Measurements from ENCODE around the gene KCNE1.
A peak's percentile ranks its signal among the peaks of the same experiment; 100 is the strongest.
"Not testable (repeated sequence)": the region's sequence is repeated elsewhere in the genome, so short reads cannot be mapped to it uniquely, and the experiment has no call there.

KCNE1 gene

DNA sequence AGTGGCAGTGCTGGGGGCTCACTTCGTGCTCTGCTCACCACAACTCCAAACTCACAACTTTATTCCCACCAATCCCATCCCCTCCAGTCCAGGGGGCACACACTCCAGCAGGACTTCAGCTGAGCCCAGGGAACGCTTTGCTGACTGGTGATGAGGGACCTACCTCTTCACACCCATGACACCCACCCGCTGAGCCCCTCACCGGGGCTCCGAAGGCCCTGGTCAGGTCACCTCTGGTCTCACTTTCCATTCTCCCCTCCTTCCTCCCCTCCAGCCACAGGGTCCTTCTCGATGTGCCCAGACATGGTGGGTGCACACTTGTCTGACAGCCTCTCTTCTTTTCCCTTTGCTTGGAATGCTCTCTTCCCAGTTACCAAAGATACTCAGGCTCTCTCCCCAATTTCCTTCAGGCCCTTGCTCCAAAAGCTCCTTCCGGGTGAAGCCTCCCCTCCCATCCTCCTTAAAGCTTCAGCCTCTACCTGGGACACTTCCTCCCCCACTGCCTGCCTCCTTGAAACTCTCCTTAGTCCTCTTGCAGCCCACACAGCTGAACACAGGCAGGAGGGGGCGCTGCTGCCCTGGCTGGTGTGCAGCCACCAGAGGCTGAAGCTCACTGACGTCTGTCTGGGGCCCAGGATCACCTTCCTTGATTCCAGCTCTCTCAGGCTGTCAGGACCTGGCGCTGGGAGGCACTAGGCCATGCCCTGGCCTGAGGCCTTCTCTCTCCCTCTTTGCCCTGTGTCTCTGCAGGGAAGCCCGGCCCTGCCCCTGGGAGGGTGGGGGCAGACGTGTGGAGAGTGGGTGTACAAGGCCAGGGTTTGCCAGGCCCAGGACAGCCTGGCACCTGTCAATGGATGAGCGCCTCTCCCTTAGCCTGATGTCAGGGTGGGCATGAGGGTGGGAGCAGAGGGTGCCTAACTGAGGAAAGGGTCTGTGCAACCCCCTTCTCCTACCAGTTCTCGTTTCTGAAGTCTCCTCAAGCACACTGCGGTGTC is 1.6 kb downstream of the KCNE1 start:
- DNase-seq, result peak; percentile 41 to 50

DNA sequence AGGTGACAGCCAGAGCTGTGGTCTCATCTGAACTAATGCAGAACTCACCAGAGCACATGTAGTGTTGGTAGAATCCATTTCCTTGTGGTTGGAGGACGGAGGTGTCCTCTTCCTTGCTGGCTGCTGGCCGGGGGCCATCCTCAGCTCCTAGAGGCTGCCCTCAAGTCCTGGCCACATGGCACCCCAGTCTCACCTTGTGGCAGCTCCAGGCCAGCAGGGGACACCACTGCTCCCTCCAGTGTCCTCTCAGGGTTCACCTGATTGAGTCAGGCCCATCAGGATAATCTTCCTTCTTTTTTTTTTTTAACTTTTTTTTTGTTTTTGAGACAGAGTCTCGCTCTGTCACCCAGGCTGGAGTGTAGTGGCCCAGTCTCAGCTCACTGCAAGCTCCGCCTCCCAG is 2.9 kb downstream of the KCNE1 start:
- no peak for DNase-seq

DNA sequence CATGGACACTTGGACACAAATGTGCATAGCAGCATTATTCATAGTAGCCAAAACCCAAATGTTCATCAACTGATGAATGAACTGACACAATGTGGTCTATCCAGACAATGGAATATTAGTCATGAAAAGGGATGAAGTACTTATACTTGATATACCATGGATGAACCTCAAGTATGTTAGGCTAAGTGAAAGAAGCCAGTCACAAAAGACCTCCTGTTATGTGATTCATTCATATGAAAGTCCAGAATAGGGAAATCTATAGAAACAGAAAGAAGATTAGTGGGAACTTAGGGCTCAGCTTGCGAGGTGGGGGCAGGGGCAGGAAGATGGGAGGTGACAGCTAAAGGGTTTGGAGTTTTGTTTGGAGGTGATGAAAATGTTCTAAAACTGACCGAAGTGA is 7.4 kb downstream of the KCNE1 start:
- DNase-seq, result no peak

DNA sequence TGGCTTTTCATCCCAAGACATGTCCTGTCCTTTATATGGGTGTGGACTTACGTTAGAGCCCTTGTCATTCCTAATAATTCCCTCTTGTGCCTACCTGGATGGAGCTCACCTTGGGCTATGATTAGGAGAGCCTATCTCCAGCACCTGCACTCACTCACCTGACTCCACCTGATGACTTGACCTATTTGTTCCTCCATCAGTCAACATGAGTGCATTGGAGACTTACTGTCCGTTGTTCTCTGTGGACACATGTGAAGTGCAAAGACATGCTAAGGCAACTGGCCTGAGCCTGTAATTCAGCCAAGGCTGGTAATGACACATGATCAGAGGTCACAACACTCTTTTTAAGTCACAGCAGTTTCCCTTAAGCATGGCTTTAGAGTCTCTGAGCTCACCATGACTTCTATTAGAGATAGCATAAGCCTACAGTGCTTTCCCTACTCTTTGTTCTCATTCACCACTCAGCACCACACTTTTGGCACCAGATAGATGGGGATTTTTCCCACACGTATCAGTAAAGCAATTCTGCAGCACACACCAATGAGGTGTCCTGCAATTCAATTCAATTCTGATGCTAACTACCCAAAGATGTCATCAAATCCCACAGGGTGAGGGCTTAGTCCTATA is 9.4 kb downstream of the KCNE1 start:
- no peak for DNase-seq

DNA sequence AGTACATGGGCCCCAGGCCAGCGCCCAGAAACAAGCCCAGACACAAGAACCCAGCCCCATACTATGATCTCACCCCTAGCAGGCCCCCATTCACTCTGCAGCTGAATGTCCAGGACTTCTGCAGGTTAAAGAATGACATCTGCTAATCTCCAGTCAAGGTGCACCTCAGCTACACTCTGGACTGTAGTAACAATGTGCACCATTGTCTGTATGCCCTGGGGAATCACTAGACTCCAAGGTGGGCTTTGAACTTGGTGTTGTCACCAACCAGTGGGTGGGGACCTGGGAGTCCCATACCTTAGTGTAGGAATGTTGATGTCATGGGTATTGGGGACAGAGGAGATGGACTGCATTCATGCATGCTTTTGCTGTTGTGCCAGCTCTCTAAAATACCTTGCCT is 10.3 kb downstream of the KCNE1 start:
- DNase-seq, result no peak

DNA sequence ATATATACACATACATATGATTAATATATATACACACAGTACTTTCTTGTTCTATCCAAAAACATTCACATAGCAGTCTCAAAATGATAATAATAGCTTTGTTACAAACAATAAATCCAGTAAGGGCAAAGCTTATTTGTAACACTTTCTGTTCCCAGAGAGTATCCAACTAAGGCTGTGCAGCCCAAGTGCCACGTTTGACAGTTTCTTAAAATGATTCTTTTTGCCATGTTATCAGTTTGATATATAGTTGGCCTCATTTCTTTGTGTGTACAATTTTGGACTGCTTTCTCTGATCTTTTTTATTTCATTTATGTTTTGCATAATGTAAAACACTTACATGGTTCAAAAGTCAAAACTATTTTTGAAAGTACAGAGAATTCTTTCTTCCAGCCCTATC is 11.8 kb downstream of the KCNE1 start:
- DNase-seq, result no peak

DNA sequence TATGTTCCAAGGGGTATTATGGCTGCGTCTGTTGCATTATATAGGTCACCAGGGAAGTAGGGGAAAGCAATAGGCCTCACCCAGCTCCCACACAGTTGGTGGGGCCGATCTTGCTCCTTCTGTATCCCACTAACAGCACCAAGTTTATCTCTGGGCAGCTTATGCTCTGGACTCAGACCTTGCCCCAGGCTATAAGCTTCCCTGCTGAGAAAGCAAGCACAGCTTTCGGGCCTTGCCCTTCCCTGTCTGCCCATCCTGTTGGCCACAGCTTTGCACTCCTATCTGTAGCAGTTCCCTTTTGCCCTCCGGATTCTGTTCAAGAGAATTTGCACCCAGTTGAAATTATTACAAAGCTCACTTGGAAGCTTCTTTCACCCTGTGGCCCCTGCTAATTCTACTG is 12.9 kb downstream of the KCNE1 start:
- no peak for DNase-seq

DNA sequence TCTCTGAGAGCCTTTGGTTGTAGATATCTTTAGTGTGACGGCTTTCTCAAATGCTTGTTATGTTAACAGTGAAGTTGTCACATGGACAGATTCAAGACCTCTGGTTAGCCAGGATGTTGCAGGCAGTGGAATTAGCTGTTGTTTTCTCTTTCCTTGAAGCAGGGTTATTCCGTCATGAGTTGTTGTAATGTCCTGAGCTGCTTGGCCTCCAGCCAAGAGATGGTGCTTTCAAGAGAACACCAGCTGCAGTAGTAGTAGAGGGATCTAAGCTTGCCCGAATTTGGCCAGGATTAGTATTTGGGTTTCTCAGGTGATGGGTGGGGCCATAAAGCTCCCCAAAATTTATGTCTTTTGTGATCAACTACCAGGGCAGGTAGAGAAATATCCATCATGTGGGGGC is 13.4 kb downstream of the KCNE1 start:
- no peak for DNase-seq

DNA sequence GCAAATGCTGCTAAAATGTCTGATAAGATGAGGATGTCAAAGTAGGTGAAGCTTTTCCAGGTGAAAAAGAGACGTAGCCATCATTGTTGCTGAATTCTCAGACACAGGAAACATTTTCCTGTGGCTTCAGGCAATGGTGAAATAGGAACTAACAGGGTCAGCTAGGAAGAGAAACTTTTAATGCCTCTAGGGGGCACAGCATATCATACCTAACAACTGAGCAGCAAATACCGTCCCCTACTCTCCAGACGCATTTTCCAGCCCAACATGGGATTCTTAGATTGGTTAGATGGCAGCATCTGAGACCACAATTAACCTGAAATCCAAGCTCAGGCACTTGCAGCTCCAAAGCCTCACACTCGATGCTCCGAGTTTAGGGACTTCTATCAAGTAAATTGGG is 28.2 kb downstream of the KCNE1 start:
- not testable (repeated sequence) for DNase-seq

DNA sequence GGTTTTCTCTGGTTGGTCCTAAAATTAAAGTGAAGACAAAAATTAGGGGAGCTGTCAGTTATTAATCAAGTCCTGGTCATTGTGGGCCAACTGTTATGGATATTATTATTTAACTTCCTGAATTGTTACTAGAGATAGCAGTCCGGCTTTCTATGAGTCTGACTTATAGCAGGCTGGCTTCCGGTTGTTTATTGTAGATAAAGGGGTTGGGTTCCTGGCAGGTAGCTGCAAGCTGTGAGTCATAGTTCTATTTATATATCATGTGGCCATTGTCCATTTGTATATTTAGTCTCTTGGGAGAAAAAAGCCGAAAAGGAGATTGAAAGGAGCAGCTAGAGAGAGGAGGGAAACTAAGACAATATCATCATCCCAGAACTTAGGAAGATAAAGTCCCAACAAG is 28.6 kb downstream of the KCNE1 start:
- not testable (repeated sequence) for DNase-seq

DNA sequence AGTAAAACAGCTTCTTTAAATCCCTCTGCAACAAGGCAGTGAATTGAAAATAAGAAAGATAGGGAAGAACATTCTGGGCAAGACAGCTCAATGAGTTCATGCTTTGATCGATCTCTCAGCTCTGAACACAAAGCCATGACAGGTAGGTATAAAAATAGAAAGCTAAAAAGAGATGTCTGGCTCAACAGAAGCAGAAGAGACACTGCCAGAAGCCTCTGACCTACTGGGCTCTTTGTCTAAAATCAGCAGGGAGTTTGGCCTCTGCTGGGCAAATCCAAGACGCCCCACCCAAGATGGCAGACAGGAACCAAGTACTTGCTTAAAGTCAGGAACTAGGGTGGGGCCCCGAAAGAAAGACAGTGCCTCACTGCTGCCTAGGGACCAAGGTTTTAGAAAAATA is 44.7 kb downstream of the KCNE1 start:
- not testable (repeated sequence) for DNase-seq

DNA sequence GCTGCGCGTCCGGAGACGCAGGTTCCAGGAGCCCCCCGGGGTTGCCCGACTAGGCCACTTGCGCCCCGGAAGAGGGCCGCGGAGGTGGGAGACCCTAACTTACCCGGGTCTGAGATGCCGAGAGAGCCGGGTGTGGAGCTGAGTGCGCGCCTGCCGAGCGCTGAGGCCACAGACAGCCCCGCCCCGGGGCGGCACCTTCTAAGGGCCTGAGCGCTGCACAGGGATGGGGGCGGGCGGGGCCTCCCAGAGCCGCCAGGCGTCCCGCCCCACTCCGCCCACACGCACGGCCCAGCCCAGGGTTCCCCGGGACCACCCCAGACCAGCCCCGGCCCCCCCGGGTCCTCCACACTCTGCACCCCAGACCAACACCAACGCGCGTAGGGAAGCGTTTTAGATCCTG is 52.6 kb downstream of the KCNE1 start:
- not testable (repeated sequence) for DNase-seq

DNA sequence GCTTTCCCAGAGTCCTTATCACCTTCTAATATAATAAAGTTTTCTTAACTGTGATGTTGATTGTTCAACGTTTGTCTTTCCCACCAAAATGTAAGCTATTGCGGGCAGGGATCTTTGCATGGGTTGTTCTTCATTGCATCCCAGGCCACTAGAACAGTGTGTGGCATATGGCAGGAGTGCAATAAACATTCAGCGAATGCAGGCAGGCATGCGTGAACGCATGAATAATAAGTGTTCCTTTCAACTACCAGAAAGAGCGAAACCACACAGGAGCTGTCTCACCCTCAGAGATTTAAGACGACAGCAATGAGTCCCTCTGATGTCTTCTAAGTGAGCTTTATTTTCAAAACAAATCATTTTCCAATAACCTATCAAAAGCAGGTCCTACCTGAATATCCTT is 53.7 kb downstream of the KCNE1 start:
- DNase-seq, result not testable (repeated sequence)

DNA sequence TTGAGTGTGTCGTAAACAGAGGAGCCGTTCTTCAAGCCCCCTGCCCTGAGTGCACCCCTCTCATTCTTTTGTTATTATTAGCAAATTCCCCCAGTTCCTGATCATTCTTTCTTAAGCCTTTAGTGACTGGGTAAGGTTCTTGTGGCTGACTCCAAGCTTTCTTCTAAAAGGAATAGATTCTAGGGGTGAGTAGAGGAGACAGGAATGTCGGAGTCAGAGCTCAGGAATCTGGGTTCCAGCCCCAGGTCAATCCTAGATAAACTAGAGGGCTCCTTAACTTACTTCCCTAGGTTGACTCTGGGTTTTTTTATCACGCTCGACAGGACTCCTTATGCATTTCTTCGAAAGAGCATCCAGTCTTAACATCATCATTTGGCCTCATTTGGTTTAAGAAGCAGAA is 55.8 kb downstream of the KCNE1 start:
- DNase-seq, result not testable (repeated sequence)

DNA sequence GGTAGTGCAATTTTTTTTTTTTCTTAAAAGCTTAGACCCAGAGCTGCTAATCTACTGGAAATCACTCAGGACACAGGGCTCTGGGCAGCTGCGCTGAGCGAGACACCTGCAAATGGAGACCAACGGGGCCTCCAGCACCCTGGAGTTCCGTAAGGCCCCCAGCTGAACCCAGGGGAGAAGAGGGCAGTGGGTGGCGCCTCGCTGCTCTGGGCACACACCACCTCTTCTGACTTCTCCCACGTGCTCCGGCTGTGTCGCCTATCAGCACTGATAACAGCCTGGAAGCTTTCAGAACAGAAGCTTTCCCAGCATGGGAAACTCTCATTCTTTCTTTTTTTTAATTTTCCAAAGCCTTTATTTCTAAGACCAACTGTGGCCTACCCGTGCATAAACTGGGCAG is 56.4 kb downstream of the KCNE1 start:
- not testable (repeated sequence) for DNase-seq

DNA sequence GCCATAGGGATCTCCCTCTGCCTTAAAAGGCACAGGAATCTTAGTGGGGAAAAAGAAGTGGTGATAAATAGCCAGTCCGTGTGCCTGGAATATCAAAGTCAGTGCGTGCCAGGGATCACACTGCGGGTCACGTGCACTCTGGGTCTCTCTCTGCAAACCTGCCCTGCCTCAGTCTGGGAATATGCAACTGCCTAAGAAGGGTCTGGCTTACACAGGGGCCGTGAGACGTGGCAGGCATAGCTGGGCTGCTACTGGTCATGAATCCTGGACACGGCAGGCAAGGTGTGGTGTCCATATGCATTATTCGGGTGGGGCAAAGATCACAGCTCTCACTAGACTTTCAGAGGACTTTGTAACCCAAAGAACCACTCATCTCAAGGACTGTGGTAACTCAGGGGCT is 65.0 kb downstream of the KCNE1 start:
- not testable (repeated sequence) for DNase-seq

DNA sequence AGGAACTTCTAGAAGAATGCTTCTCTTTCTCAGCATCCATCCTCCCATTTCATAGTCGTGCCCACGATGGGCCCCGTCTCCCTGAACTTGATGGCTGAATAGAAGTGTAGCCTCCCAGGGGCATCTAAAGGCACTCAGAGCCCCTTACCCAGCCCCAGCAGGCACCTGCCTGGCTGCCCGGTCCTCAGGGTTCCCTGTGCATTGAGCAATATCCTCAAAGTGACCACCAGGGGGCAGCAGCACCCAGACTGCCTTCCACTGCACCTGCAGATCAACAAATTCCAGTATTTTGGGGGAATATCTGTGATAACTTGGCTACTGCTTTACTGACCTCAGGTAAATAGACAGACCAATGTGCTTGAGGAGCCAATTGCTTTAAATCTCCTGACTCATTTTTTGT is 68.5 kb downstream of the KCNE1 start:
- not testable (repeated sequence) for DNase-seq

DNA sequence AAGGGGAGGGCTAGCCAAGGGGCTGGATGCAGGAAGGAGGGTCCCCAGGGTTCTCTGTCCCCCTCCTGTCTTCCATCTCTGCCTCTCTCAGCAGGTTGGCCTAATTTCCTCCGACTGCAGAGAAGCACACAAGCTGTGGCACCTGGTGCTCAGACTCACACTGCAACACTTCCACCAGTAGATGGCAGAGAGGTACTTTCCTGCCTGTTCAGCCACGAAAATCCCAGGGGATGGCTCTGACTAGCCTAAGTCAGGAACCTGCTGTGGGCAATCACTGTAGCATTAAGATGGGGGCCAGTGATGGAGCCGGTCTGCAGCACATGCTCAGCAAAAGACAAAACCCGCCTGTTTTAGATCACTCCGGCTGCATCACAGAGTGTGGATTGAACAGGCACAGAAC is 82.3 kb downstream of the KCNE1 start:
- DNase-seq, result not testable (repeated sequence)

DNA sequence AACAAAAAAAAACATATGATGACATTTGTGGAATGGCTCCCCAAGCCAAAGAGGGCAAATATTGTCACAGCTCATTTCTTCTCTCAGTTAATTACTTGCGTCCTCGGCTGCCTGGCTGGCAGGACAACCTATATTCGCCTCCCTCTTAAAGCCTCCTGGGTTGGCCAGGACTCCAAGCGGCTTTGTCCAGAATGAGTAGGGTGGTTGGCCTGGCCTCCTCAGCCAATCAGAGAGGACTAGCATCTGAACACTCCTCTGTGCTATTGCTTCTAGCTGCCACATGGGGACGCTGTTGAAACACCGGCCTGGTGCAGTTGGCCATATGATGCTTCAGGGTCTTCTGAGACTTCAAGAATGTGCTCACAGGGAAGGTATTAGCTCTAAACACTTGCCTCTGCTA is 83.6 kb downstream of the KCNE1 start:
- DNase-seq, result not testable (repeated sequence)

DNA sequence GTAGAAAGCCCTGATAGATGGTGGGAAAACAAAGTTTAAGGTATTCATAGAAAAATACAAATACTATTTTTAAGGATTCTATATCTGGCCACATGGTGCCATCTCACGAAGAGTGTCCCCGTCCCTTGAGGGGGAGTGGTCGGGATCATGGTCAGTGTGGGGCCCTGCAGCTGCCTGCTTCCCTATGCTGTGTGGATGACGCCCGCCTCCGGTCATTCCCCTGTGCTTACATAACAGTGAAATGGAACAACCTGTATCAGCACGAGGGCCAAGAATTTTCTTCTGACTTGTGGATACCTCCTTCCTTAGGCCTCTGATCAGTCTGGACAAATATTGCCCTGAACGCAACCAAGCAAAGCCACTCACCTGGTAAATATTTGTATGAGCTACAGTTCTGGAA is 84.7 kb downstream of the KCNE1 start:
- DNase-seq, result not testable (repeated sequence)

DNA sequence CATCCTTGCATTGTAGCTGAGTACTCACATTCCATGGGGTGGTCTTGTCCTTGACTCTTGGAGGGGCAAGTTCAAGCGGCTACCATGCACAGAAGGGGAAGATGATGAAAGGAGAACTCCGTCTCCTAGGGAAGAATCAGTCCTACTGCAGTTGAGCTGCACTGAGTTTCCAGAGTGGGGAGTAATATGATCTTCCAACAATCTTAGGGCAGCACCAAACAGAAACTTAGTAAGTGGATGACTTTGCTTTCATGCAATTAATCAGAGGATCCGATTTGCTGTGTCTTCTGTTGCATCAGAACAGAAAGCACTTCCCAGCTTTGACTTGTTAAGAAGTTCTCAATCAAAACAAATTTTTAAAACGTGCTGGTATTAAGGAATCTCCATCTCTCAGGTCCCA is 88.2 kb downstream of the KCNE1 start, which contains the start of gene SMIM34:
Gene SMIM34, minus strand, starts transcription at position 147 of the 400 bp plus-strand sequence. Its CDS starts 112 bp downstream, at position 35.
- DNase-seq, result not testable (repeated sequence)

DNA sequence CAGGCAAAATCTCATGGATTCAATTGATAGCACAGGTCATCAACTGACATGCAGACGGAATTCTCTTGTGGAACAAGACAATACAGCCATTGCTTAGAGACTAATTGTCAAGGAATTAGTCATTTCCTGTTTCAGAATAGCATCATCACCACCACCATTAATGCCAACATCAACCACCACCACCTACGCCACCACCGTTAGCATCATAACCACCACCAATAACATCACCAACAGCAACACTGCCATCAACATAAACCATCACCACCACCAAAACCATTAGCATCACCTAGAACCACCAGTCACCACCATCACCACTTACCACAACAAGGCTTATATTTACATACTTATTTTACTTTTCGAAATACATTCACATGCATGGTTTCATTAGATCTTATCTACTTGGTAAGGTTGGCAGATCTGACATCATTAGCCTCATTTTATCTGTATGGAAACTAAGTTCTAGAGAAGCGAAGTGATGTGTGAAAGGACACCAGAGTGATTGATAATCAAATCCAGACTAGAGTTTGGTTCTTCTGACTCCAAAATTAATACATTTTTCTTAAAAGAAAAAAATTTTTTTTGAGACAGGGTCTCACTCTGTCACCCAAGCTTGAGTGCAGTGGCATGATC is 94.4 kb downstream of the KCNE1 start:
- DNase-seq, result not testable (repeated sequence)

DNA sequence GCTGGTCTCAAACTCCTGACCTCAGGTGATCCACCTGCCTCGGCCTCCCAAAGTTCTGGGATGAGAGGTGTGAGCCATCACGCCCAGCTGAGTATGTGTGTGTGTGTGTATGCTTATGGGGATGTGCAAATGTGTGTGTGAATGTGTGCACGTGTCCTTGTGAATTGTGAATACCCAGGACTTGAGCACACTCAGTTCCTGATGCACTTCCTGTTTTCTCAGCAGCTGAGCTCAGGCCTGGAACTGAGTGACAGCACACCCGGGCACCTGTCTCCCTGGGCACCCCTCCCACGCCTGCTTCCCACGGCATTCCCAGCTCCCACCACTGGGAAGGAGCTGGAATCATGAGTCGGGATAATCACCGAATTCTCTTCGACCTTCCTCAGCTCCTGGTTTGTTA is 104.7 kb downstream of the KCNE1 start:
- DNase-seq, result not testable (repeated sequence)

DNA sequence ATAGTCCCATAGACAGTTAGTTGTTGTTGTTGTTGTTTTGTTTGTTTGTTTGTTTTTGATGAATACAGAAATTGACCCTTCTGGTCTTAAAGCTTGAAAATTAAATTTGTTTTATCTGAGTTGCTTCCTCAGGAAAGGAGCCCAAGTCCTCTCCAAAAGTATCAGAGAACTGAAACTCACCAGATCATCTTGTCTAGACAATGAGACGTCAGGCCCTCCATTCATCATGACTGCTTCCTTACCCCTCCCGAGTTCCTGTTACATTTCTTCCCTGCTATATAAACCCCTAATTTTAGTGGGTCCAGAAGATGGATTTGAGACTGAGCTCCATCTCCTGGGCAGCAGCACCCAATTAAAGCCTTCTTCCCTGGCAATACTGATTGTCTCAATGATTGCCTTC is 105.3 kb downstream of the KCNE1 start:
- DNase-seq, result not testable (repeated sequence)
